SW480 (cell line): ENCODE measurements around the gene SLITRK2.

Source experiments
- DNase-seq: peaks from one replicate; pipeline ENCODE4 v3.0.0-alpha.2; 2016; ENCODE audit warnings: low spot score

The SLITRK2 gene

DNA sequence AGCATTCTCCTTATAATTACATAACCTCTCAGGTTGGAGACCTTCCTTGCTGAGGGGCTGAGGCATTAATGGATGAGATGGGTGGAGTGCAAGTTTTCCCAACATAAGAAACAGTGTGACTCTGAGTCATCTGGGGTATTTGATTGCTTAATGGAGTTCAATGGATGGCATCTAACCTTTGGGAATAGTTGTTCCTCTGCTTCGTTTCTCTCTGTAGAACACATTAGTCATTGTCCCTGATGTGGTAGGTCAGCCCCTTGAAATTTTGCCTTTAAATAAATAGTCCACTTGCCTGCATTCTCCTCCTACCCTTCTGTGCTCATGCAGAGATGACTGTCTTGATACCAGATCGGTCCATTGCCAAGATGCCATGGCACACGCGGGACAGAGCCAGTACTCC, 38.6 kb downstream of the SLITRK2 start:
- no peak for DNase-seq

DNA sequence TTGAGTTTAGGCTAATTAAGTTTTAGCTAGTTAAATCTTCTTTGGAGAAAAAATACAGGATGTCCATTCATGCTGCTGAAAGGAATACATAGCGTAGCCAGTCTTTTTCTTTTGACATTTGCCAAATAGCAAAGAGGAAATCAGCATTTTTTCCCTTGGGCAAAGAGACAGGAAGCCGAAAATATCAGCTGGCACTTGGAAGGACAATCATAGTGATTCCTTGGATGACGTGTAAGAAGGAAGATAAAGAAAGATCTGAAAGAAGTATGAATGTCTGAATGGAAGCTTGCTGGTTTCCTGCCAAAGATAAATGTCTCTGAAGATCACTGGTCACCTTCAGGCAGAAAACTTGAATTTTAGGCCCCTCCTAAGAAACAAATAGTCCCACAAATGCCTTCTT, 44.2 kb downstream of the SLITRK2 start:
- no peak for DNase-seq

DNA sequence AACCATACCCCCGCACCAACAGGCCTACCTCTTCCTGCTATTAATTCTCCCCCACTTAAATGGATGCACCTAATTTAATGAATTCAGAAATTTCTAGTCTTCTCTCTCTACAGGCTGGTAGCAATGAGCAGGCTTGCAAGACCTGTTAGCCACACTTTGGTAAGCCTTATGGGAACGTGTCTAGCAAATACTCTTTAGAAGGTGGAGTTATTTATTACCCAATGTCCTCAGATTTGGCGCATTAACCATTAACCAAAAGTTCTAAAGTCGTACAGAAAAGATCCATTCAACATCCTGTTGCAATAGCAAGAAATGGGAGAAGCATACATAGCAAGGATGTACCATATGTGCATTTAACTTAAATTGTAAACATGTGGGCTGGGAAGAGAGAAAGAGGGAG, 47.5 kb downstream of the SLITRK2 start:
- DNase-seq, result no peak
